ENCODE data around the gene LRBA.

LRBA gene

GRCh38 chr4:150497612-150498011 is 517.5 kb downstream of the LRBA start:
- no peak overlapping the region for H3K4me3 ChIP-seq (ENCODE audit: low read length)
- no peaks in the 10 kb centered on the region for H3K4me1 ChIP-seq (ENCODE audit: control insufficient read depth, low read depth, low read length)
- no peak overlapping the region for H3K9ac ChIP-seq (ENCODE audit: low read length)
- H3K36me3 ChIP-seq (ENCODE audit: control insufficient read depth, low read depth, low read length), result no peaks in the 10 kb centered on the region
- no peaks in the 10 kb centered on the region for H3K27me3 ChIP-seq (ENCODE audit: control insufficient read depth, insufficient read depth, low read length)
- H3K27ac ChIP-seq (ENCODE audit: low read length), result no peak overlapping the region
- H3K9me3 ChIP-seq (ENCODE audit: control insufficient read depth, low read depth, low read length), result no peaks in the 10 kb centered on the region

GRCh38 chr4:150495550-150495949 is 519.5 kb downstream of the LRBA start:
- Histone ChIP-seq H3K27me3 (ENCODE audit: control insufficient read depth, insufficient read depth, low read length) (no peaks in the 10 kb centered on the region), H3K4me1 (ENCODE audit: control insufficient read depth, low read depth, low read length) (no peaks in the 10 kb centered on the region), H3K9ac (ENCODE audit: low read length) (no peak overlapping the region), H3K27ac (ENCODE audit: low read length) (no peak overlapping the region), H3K9me3 (ENCODE audit: control insufficient read depth, low read depth, low read length) (no peaks in the 10 kb centered on the region), H3K4me3 (ENCODE audit: low read length) (no peak overlapping the region), H3K36me3 (ENCODE audit: control insufficient read depth, low read depth, low read length) (no peaks in the 10 kb centered on the region)

GRCh38 chr4:150493851-150494250 is 521.2 kb downstream of the LRBA start:
- H3K4me3 ChIP-seq (ENCODE audit: low read length), result no peak overlapping the region
- no peaks in the 10 kb centered on the region for H3K27me3 ChIP-seq (ENCODE audit: control insufficient read depth, insufficient read depth, low read length)
- no peaks in the 10 kb centered on the region for H3K36me3 ChIP-seq (ENCODE audit: control insufficient read depth, low read depth, low read length)
- H3K4me1 ChIP-seq (ENCODE audit: control insufficient read depth, low read depth, low read length), result no peaks in the 10 kb centered on the region
- no peaks in the 10 kb centered on the region for H3K9me3 ChIP-seq (ENCODE audit: control insufficient read depth, low read depth, low read length)
- no peak overlapping the region for H3K9ac ChIP-seq (ENCODE audit: low read length)
- no peak overlapping the region for H3K27ac ChIP-seq (ENCODE audit: low read length)

- Histone ChIP-seq H3K4me1 (ENCODE audit: control insufficient read depth, low read depth, low read length) (no peaks in the 10 kb centered on the region), H3K4me3 (ENCODE audit: low read length) (no peak overlapping the region), H3K27me3 (ENCODE audit: control insufficient read depth, insufficient read depth, low read length) (no peaks in the 10 kb centered on the region), H3K27ac (ENCODE audit: low read length) (no peak overlapping the region), H3K36me3 (ENCODE audit: control insufficient read depth, low read depth, low read length) (no peaks in the 10 kb centered on the region), H3K9me3 (ENCODE audit: control insufficient read depth, low read depth, low read length) (no peaks in the 10 kb centered on the region), H3K9ac (ENCODE audit: low read length) (no peak overlapping the region)
Measured at GRCh38 chr4:150491132-150492049, 523.7 kb downstream of the LRBA start.

GRCh38 chr4:150482581-150482980 is 532.5 kb downstream of the LRBA start:
- no peaks in the 10 kb centered on the region for H3K27me3 ChIP-seq (ENCODE audit: control insufficient read depth, insufficient read depth, low read length)
- H3K9ac ChIP-seq (ENCODE audit: low read length), result no peak overlapping the region
- no peaks in the 10 kb centered on the region for H3K36me3 ChIP-seq (ENCODE audit: control insufficient read depth, low read depth, low read length)
- no peaks in the 10 kb centered on the region for H3K4me1 ChIP-seq (ENCODE audit: control insufficient read depth, low read depth, low read length)
- H3K27ac ChIP-seq (ENCODE audit: low read length), result no peak overlapping the region
- H3K9me3 ChIP-seq (ENCODE audit: control insufficient read depth, low read depth, low read length), result no peaks in the 10 kb centered on the region
- no peak overlapping the region for H3K4me3 ChIP-seq (ENCODE audit: low read length)

- H3K27me3 ChIP-seq (ENCODE audit: control insufficient read depth, insufficient read depth, low read length), result no peaks in the 10 kb centered on the region
- H3K27ac ChIP-seq (ENCODE audit: low read length), result no peak overlapping the region
- H3K36me3 ChIP-seq (ENCODE audit: control insufficient read depth, low read depth, low read length), result no peaks in the 10 kb centered on the region
- H3K4me3 ChIP-seq (ENCODE audit: low read length), result no peak overlapping the region
- no peaks in the 10 kb centered on the region for H3K9me3 ChIP-seq (ENCODE audit: control insufficient read depth, low read depth, low read length)
- H3K4me1 ChIP-seq (ENCODE audit: control insufficient read depth, low read depth, low read length), result no peaks in the 10 kb centered on the region
- no peak overlapping the region for H3K9ac ChIP-seq (ENCODE audit: low read length)
Measured at GRCh38 chr4:150479657-150480056, 535.4 kb downstream of the LRBA start.

- Histone ChIP-seq H3K4me3 (ENCODE audit: low read length) (no peak overlapping the region), H3K27me3 (ENCODE audit: control insufficient read depth, insufficient read depth, low read length) (no peaks in the 10 kb centered on the region), H3K9ac (ENCODE audit: low read length) (no peak overlapping the region), H3K36me3 (ENCODE audit: control insufficient read depth, low read depth, low read length) (no peaks in the 10 kb centered on the region), H3K27ac (ENCODE audit: low read length) (no peak overlapping the region), H3K9me3 (ENCODE audit: control insufficient read depth, low read depth, low read length) (no peaks in the 10 kb centered on the region), H3K4me1 (ENCODE audit: control insufficient read depth, low read depth, low read length) (no peaks in the 10 kb centered on the region)
Measured at GRCh38 chr4:150477869-150478268, 537.2 kb downstream of the LRBA start.

GRCh38 chr4:150476776-150477175 is 538.3 kb downstream of the LRBA start:
- no peak overlapping the region for H3K4me3 ChIP-seq (ENCODE audit: low read length)
- H3K9ac ChIP-seq (ENCODE audit: low read length), result no peak overlapping the region
- no peaks in the 10 kb centered on the region for H3K9me3 ChIP-seq (ENCODE audit: control insufficient read depth, low read depth, low read length)
- no peaks in the 10 kb centered on the region for H3K4me1 ChIP-seq (ENCODE audit: control insufficient read depth, low read depth, low read length)
- H3K27me3 ChIP-seq (ENCODE audit: control insufficient read depth, insufficient read depth, low read length), result no peaks in the 10 kb centered on the region
- H3K27ac ChIP-seq (ENCODE audit: low read length), result no peak overlapping the region
- no peaks in the 10 kb centered on the region for H3K36me3 ChIP-seq (ENCODE audit: control insufficient read depth, low read depth, low read length)

GRCh38 chr4:150475763-150476162 is 539.3 kb downstream of the LRBA start:
- no peaks in the 10 kb centered on the region for H3K27me3 ChIP-seq (ENCODE audit: control insufficient read depth, insufficient read depth, low read length)
- no peak overlapping the region for H3K9ac ChIP-seq (ENCODE audit: low read length)
- H3K36me3 ChIP-seq (ENCODE audit: control insufficient read depth, low read depth, low read length), result no peaks in the 10 kb centered on the region
- H3K4me1 ChIP-seq (ENCODE audit: control insufficient read depth, low read depth, low read length), result no peaks in the 10 kb centered on the region
- no peak overlapping the region for H3K4me3 ChIP-seq (ENCODE audit: low read length)
- no peaks in the 10 kb centered on the region for H3K9me3 ChIP-seq (ENCODE audit: control insufficient read depth, low read depth, low read length)
- H3K27ac ChIP-seq (ENCODE audit: low read length), result no peak overlapping the region

- Histone ChIP-seq H3K4me3 (ENCODE audit: low read length) (no peak overlapping the region), H3K4me1 (ENCODE audit: control insufficient read depth, low read depth, low read length) (no peaks in the 10 kb centered on the region), H3K27me3 (ENCODE audit: control insufficient read depth, insufficient read depth, low read length) (no peaks in the 10 kb centered on the region), H3K9me3 (ENCODE audit: control insufficient read depth, low read depth, low read length) (no peaks in the 10 kb centered on the region), H3K27ac (ENCODE audit: low read length) (no peak overlapping the region), H3K9ac (ENCODE audit: low read length) (no peak overlapping the region), H3K36me3 (ENCODE audit: control insufficient read depth, low read depth, low read length) (no peaks in the 10 kb centered on the region)
Measured at GRCh38 chr4:150464523-150464922, 550.6 kb downstream of the LRBA start.

- Histone ChIP-seq H3K9ac (ENCODE audit: low read length) (no peak overlapping the region), H3K4me3 (ENCODE audit: low read length) (no peak overlapping the region), H3K4me1 (ENCODE audit: control insufficient read depth, low read depth, low read length) (no peaks in the 10 kb centered on the region), H3K27ac (ENCODE audit: low read length) (no peak overlapping the region), H3K9me3 (ENCODE audit: control insufficient read depth, low read depth, low read length) (no peaks in the 10 kb centered on the region), H3K36me3 (ENCODE audit: control insufficient read depth, low read depth, low read length) (no peaks in the 10 kb centered on the region), H3K27me3 (ENCODE audit: control insufficient read depth, insufficient read depth, low read length) (no peaks in the 10 kb centered on the region)
Measured at GRCh38 chr4:150462743-150463142, 552.3 kb downstream of the LRBA start.

- H3K4me3 ChIP-seq (ENCODE audit: low read length), result no peak overlapping the region
- H3K9me3 ChIP-seq (ENCODE audit: control insufficient read depth, low read depth, low read length), result no peaks in the 10 kb centered on the region
- no peak overlapping the region for H3K27ac ChIP-seq (ENCODE audit: low read length)
- H3K9ac ChIP-seq (ENCODE audit: low read length), result no peak overlapping the region
- H3K4me1 ChIP-seq (ENCODE audit: control insufficient read depth, low read depth, low read length), result no peaks in the 10 kb centered on the region
- H3K36me3 ChIP-seq (ENCODE audit: control insufficient read depth, low read depth, low read length), result no peaks in the 10 kb centered on the region
- no peaks in the 10 kb centered on the region for H3K27me3 ChIP-seq (ENCODE audit: control insufficient read depth, insufficient read depth, low read length)
Measured at GRCh38 chr4:150461957-150462356, 553.1 kb downstream of the LRBA start.
